A549 treated with GW870086 at 1 μM for 4 hours (cell line): ENCODE measurements around the gene C13orf42. TPM values are rescaled to one million over a fixed set of nuclear protein-coding genes. Genes with fewer than 3 reads are reported as not detected.

ENCODE experiments used
- total RNA-seq: library from RNA; stranded (reverse); fragments of 200-300 nt; extraction: Qiagen RNA extraction; gene quantifications from 5 replicates; pipeline ENCODE4 v1.2.3, GENCODE V29; 2022; ENCODE audit warnings: low read depth

Gene C13orf42
- not detected in 5 replicates for total RNA-seq

DNA sequence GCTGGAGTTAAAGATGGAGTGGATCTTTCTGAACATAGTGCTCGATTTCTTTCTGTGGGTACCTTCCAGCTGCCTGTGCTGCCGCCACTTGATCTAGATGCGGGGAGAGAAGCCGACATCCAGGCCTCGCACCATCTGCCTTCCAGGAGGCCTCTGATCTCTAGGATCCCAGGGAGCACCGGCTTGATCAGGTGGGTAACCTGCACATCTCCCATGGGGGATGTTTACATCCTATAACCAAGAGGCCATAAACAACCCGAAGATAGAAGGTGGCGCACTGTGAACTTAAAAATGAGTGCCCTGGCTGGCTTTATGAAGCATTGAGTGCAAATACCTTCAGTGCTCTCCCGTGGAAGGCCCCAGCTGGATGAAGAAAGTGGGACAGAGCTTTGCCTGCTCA is at the start of gene C13orf42:
C13orf42 (minus strand) TSS at position 101 of the 400 bp plus-strand sequence; CDS start at position 36, 65 bp downstream.

Other genes with a start within 250 kb of the C13orf42 start
- gene RNASEH2B, start 201.5 kb downstream of the C13orf42 start, total RNA-seq, result 22.5 to 29.0 TPM (median 27.7 TPM) in 5 replicates
- gene FAM124A, start 111.1 kb upstream of the C13orf42 start, total RNA-seq, result 1.8 to 3.0 TPM (median 2.3 TPM) in 5 replicates
- gene SERPINE3, start 228.4 kb upstream of the C13orf42 start, total RNA-seq, result not detected in 5 replicates